GM21723 (cell line): ENCODE measurements around the gene DIO3.
"Not testable (repeated sequence)": the region's sequence is repeated elsewhere in the genome, so short reads cannot be mapped to it uniquely, and the experiment has no call there.

Source experiments
- ATAC-seq: cut with Tn5 transposase; IDR thresholded peaks from one replicate; pipeline ENCODE4 v1.9.1; 2021; ENCODE audit warnings: mild to moderate bottlenecking, moderate library complexity; ENCODE audit not compliant: unreplicated experiment

DIO3 gene

GRCh38 chr14:101557811-101558738, 3.2 kb upstream of the DIO3 start:
- ATAC-seq, result no peak

- no peak for ATAC-seq
Observed at GRCh38 chr14:101558739-101559240, 2.5 kb upstream of the DIO3 start.

- ATAC-seq, result no peak
Observed at GRCh38 chr14:101559250-101559623, 2.1 kb upstream of the DIO3 start.

GRCh38 chr14:101559624-101560533, 1.4 kb upstream of the DIO3 start:
- ATAC-seq, result no peak

GRCh38 chr14:101560534-101561113, 671 bp upstream of the DIO3 start:
- no peak for ATAC-seq

GRCh38 chr14:101561897-101562490, 699 bp downstream of the DIO3 start:
- ATAC-seq, result no peak

- no peak for ATAC-seq
Observed at GRCh38 chr14:101562659-101563351, 1.5 kb downstream of the DIO3 start.

- no peak for ATAC-seq
Observed at GRCh38 chr14:101563352-101563653, 2.0 kb downstream of the DIO3 start.

- ATAC-seq, result no peak
Observed at GRCh38 chr14:101563654-101564443, 2.6 kb downstream of the DIO3 start.

- ATAC-seq, result no peak
Observed at GRCh38 chr14:101564444-101564776, 3.1 kb downstream of the DIO3 start.

- ATAC-seq, result no peak
Observed at GRCh38 chr14:101564819-101565698, 3.8 kb downstream of the DIO3 start.

GRCh38 chr14:101567252-101567651, 6.0 kb downstream of the DIO3 start:
- no peak for ATAC-seq

- ATAC-seq, result no peak
Observed at GRCh38 chr14:101571004-101571403, 9.7 kb downstream of the DIO3 start.

- ATAC-seq, result not testable (repeated sequence)
Observed at GRCh38 chr14:101572526-101572925, 11.2 kb downstream of the DIO3 start.

- no peak for ATAC-seq
Observed at GRCh38 chr14:101573289-101573688, 12.0 kb downstream of the DIO3 start.

GRCh38 chr14:101575581-101575980, 14.3 kb downstream of the DIO3 start:
- no peak for ATAC-seq

- ATAC-seq, result no peak
Observed at GRCh38 chr14:101577221-101577909, 16.1 kb downstream of the DIO3 start.

GRCh38 chr14:101578489-101578888, 17.2 kb downstream of the DIO3 start:
- no peak for ATAC-seq
